Endothelial cell of umbilical vein (primary cell): ENCODE results near the gene KIFC3. TPM values are rescaled to one million over a fixed set of nuclear protein-coding genes. Genes with fewer than 3 reads are reported as not detected.

ENCODE experiments used
- BruUV-seq: library from RNA; stranded (reverse); fragments of 400-500 nt; replicated peaks from 2 replicates; lab custom pipeline; 2021; lab: Mats Ljungman, UMichigan
- CTCF ChIA-PET: fragments of 300-600, 350-600 bp; sonication (Branson Sonifier 250); formaldehyde crosslinking; loops from one replicate; lab custom pipeline; 2021; ENCODE audit warnings: antibody characterized with exemption, inconsistent platforms; lab: Charles Lee
- POLR2A ChIA-PET: fragments of 300-600, 350-600 bp; sonication (Branson Sonifier 250); formaldehyde crosslinking; loops from one replicate; lab custom pipeline; 2021; ENCODE audit warnings: antibody characterized with exemption, inconsistent platforms; lab: Charles Lee
- DNase-seq: peaks from one replicate; pipeline ENCODE4 v3.0.0-alpha.2; 2011; ENCODE audit warnings: low read depth, low spot score
- FAIRE-seq: peaks from 2 replicates; lab custom pipeline; 2011; peaks lifted over from hg19 to GRCh38; lab: Jason Lieb, UNC
- H2AFZ ChIP-seq: 2 replicates; pipeline ENCODE4 v1.6.0; 2012; ENCODE audit warnings: low read depth, low read length, control low read depth, inconsistent platforms
- H3K27ac ChIP-seq: 2 replicates; pipeline ENCODE4 v1.5.1; 2011; ENCODE audit warnings: low read depth, mild to moderate bottlenecking, control low read depth, low read length, moderate library complexity; ENCODE audit not compliant: insufficient read depth
- H3K27me3 ChIP-seq, 2 experiments: 2 replicates each; pipeline versions ENCODE4 v1.6.0 to v1.6.1; 2011; ENCODE audit warnings: low read length in 2 of 2, mixed read lengths in 1 of 2; ENCODE audit not compliant: control insufficient read depth in 2 of 2, insufficient read depth in 2 of 2
- H3K36me3 ChIP-seq, 2 experiments: 2 replicates in 1 of 2; 3 replicates in 1 of 2; pipeline ENCODE4 v1.5.1; 2011; ENCODE audit warnings: low read length in 2 of 2, mild to moderate bottlenecking in 1 of 2, moderate library complexity in 1 of 2; ENCODE audit not compliant: control insufficient read depth in 2 of 2, insufficient read depth in 2 of 2; ENCODE audit errors: extremely low read depth in 1 of 2
- H3K4me1 ChIP-seq: 3 replicates; pipeline ENCODE4 v1.5.1; 2011; ENCODE audit warnings: mild to moderate bottlenecking, low read length; ENCODE audit not compliant: control insufficient read depth, insufficient read depth; ENCODE audit errors: extremely low read depth
- H3K4me2 ChIP-seq: 2 replicates; pipeline ENCODE4 v1.6.1; 2011; ENCODE audit warnings: low read length, control low read depth, mixed read lengths; ENCODE audit not compliant: insufficient read depth
- H3K4me3 ChIP-seq, 3 experiments: fragments of 200-600 bp in 1 of 3; sonication (generic), shearing (Covaris generic) in 1 of 3; replicated peaks in 1 of 3; 2 replicates each; pipeline ENCODE4 v1.5.1; 2011 to 2016; ENCODE audit warnings: control low read depth in 3 of 3, low read length in 3 of 3, mild to moderate bottlenecking in 2 of 3, inconsistent platforms in 1 of 3, low read depth in 1 of 3, moderate library complexity in 1 of 3; ENCODE audit not compliant: insufficient read depth in 1 of 3
- H3K79me2 ChIP-seq: 2 replicates; pipeline ENCODE4 v1.6.0; 2012; ENCODE audit warnings: low read length, inconsistent platforms; ENCODE audit not compliant: control insufficient read depth, insufficient read depth
- H3K9ac ChIP-seq: replicated peaks from 2 replicates; pipeline ENCODE3; 2011; ENCODE audit warnings: low read length, control low read depth; ENCODE audit not compliant: insufficient read depth; ENCODE audit errors: extremely low read depth
- H3K9me1 ChIP-seq: replicated peaks from 3 replicates; pipeline ENCODE4 v1.6.0; 2011; ENCODE audit warnings: mild to moderate bottlenecking, low read length; ENCODE audit not compliant: control insufficient read depth, insufficient read depth; ENCODE audit errors: extremely low read depth
- H3K9me3 ChIP-seq: replicated peaks from 2 replicates; pipeline ENCODE4 v1.5.1; 2012; ENCODE audit warnings: low read length, inconsistent platforms; ENCODE audit not compliant: control insufficient read depth, insufficient read depth
- H4K20me1 ChIP-seq: replicated peaks from 2 replicates; pipeline ENCODE3; 2011; ENCODE audit warnings: mild to moderate bottlenecking, low read length; ENCODE audit not compliant: control insufficient read depth, insufficient read depth; ENCODE audit errors: extremely low read depth
- CTCF ChIP-seq, 2 donors: IDR thresholded peaks; 1 replicate in 1 of 2; 2 replicates in 1 of 2; pipeline ENCODE4 v1.5.1; 2011; ENCODE audit warnings: low read length in 2 of 2, mild to moderate bottlenecking in 2 of 2, moderate library complexity in 2 of 2, control low read depth in 1 of 2, inconsistent platforms in 1 of 2, low read depth in 1 of 2; ENCODE audit not compliant: insufficient read depth in 1 of 2; ENCODE audit errors: extremely low read depth in 1 of 2
- EZH2 ChIP-seq: IDR thresholded peaks from 2 replicates; pipeline ENCODE4 v1.6.1; 2012; ENCODE audit warnings: borderline replicate concordance, low read depth, mild to moderate bottlenecking, moderate library complexity, low read length, inconsistent platforms; ENCODE audit not compliant: severe bottlenecking
- FOS ChIP-seq: IDR thresholded peaks from 2 replicates; pipeline ENCODE4 v1.6.1; 2011; ENCODE audit warnings: mild to moderate bottlenecking, low read length, moderate library complexity, borderline replicate concordance; ENCODE audit not compliant: insufficient read depth
- GATA2 ChIP-seq: IDR thresholded peaks from 2 replicates; pipeline ENCODE4 v1.7.0; 2011; ENCODE audit warnings: low read depth, mild to moderate bottlenecking, moderate library complexity, mixed read lengths, low read length; ENCODE audit not compliant: insufficient read length, insufficient read depth
- JUN ChIP-seq: IDR thresholded peaks from 2 replicates; pipeline ENCODE4 v1.6.1; 2011; ENCODE audit warnings: borderline replicate concordance, low read depth; ENCODE audit not compliant: insufficient read length, insufficient read depth
- MAX ChIP-seq: IDR thresholded peaks from 2 replicates; pipeline ENCODE4 v1.6.1; 2011; ENCODE audit not compliant: insufficient read depth, insufficient read length
- MYC ChIP-seq: IDR thresholded peaks from one replicate; pipeline ENCODE4 v1.6.1; 2011; ENCODE audit warnings: mild to moderate bottlenecking, low read depth, low read length
- POLR2A ChIP-seq: IDR thresholded peaks from 2 replicates; pipeline ENCODE4 v1.6.1; 2012; ENCODE audit warnings: low read depth, mild to moderate bottlenecking, control low read depth, low read length
- POLR2AphosphoS5 ChIP-seq: IDR thresholded peaks from 2 replicates; pipeline ENCODE4 v1.6.1; 2012; ENCODE audit warnings: low read depth, mild to moderate bottlenecking, control low read depth, low read length, moderate library complexity; ENCODE audit not compliant: insufficient read depth
- dilution Hi-C: fragments of 300-500 bp; cut with MboI; formaldehyde crosslinking; loops from one replicate; pipeline ENCODE4 v1.15.0; 2019; ENCODE audit warnings: low sequenced_read_pairs; ENCODE audit not compliant: extremely low pct_ligation_motif_present
- intact Hi-C: fragments of 100-400 bp; cut with micrococcal nuclease; formaldehyde crosslinking; loops from one replicate; pipeline ENCODE4 v1.10.0; 2022
- polyA plus RNA-seq, 4 experiments: library from polyadenylated mRNA; depleted of rRNA in 3 of 4; stranded (reverse) in 3 of 4; unstranded in 1 of 4; fragments of >200 nt; gene quantifications; 2 replicates each; pipeline versions ENCODE4 v1.2.1 to v1.2.3, GENCODE V29; 2011 to 2012; ENCODE audit warnings: missing spikeins in 1 of 4
- total RNA-seq: library from RNA; stranded (reverse); gene quantifications from 2 replicates; pipeline ENCODE4 v1.2.3, GENCODE V29; 2021

The KIFC3 gene
- total and polyA plus RNA-seq, 2 donors (not counting 3 experiments of a cell fraction or from before 2014, with no cell fraction given), result 36.3 to 62.2 TPM

DNA sequence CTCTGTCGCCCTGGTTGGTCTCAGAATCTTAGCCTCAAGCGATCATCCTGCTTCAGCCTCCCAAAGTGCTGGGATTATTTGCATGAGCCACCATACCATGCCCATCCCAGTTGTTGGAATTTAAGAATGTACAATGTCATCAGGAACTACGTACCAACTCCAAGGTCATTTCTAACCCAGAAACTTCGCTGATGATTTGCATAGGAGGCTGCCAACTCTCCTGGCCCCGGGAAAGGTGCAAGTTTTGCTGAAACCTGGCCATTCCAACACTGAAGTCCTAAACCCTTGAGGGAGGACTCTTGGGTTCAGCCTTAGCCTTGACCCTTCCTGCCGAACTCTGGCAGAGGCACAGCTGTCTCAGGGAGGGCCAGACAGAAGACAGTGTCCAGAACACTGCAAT lies 2.9 kb upstream of the KIFC3 start:
- dilution Hi-C loops (no loop called here), intact Hi-C loops (no loop called here)
- no peaks in the 10 kb centered on the region for H3K36me3 ChIP-seq
- no TSS peak for BruUV-seq
- H3K79me2 ChIP-seq, result peaks cover 13% of the 10 kb centered on the region
- peaks cover 32% of the 10 kb centered on the region for H3K4me1 ChIP-seq
- no peak for FAIRE-seq
- ChIA-PET CTCF (interaction anchor here (1.4 kb wide), 1 partner anchor 39 kb away, joined by 3 read pairs; no protein-coding TSS in a partner anchor), POLR2A (no interaction called here)
- H3K27me3 ChIP-seq, result no peaks in the 10 kb centered on the region
- no peak overlapping the region for H3K4me2 ChIP-seq
- no peaks in the 10 kb centered on the region for H3K9me3 ChIP-seq
- no peak overlapping the region for H2AFZ ChIP-seq
- DNase-seq, result no peak
- no peak for TF ChIP-seq JUN
- TF ChIP-seq FOS, result no peak
- no peak for TF ChIP-seq POLR2A
- no peak for TF ChIP-seq MAX
- TF ChIP-seq EZH2, result no peak
- TF ChIP-seq CTCF (IDR thresholded peaks at IDR 0.05; ENCODE audit: extremely low read depth in 1 of 2, insufficient read depth in 1 of 2, low read depth in 1 of 2, low read length in 2 of 2), result no peak
- TF ChIP-seq GATA2, result no peak
- TF ChIP-seq MYC, result no peak
- no peak for TF ChIP-seq POLR2AphosphoS5
- no peak overlapping the region for H3K4me3 ChIP-seq
- no peaks in the 10 kb centered on the region for H4K20me1 ChIP-seq
- no peak overlapping the region for H3K27ac ChIP-seq
- H3K9me1 ChIP-seq, result no peaks in the 10 kb centered on the region
- no peak overlapping the region for H3K9ac ChIP-seq
